Testis (tissue), 3 donors: Measurements from ENCODE around the gene SETDB2. TPM values are rescaled to one million over a fixed set of nuclear protein-coding genes. Genes with fewer than 3 reads are reported as not detected.

ENCODE experiments used
- DNase-seq: peaks from one replicate; pipeline ENCODE4 v3.0.0-alpha.2; 2019
- H3K27ac ChIP-seq, 2 donors: fragments of 200-600 bp; sonication (generic); one replicate each; pipeline ENCODE4 v1.5.1; 2019
- H3K27me3 ChIP-seq: fragments of 200-600 bp; sonication (generic); one replicate; pipeline ENCODE4 v1.5.1; 2019
- H3K36me3 ChIP-seq: fragments of 200-600 bp; sonication (generic); one replicate; pipeline ENCODE4 v1.5.1; 2017; ENCODE audit warnings: low read depth; ENCODE audit errors: missing control alignments
- H3K4me1 ChIP-seq: fragments of 200-600 bp; sonication (generic); one replicate; pipeline ENCODE4 v1.5.1; 2019
- H3K4me3 ChIP-seq, 2 donors: fragments of 200-600 bp; sonication (generic); one replicate each; pipeline ENCODE4 v1.5.1; 2017 to 2019
- H3K9me3 ChIP-seq: fragments of 200-600 bp; sonication (generic); one replicate; pipeline ENCODE4 v1.5.1; 2017
- POLR2A ChIP-seq: fragments of 450-650 bp; IDR thresholded peaks from one replicate; pipeline ENCODE4 v1.6.1; 2017; ENCODE audit warnings: antibody characterized with exemption, mild to moderate bottlenecking, moderate library complexity
- WGBS, 2 donors: methylation state at CpG; one replicate each; pipeline ENCODE4 v1.1.5; 2018; 5-methylcytosine and 5-hydroxymethylcytosine counted together
- intact Hi-C: fragments of 100-400 bp; cut with DNase I; formaldehyde crosslinking; loops from one replicate; pipeline ENCODE4 v1.15.1; 2023; ENCODE audit warnings: low total_unique reads
- polyA plus RNA-seq: library from polyadenylated mRNA; stranded (reverse); fragments of 350-450 nt; fragmentation: Illumina TruSeq; extraction: RNeasy Lipid Tissue Mini Kit (QIAGEN cat#74804); gene quantifications from one replicate; pipeline ENCODE4 v1.2.3, GENCODE V29; 2014; ENCODE audit warnings: low read depth, low replicate concordance; ENCODE audit not compliant: insufficient read depth
- total RNA-seq, 2 donors: library from RNA; depleted of rRNA; stranded (reverse); fragments of >200 nt; gene quantifications; one replicate each; pipeline ENCODE4 v1.2.3, GENCODE V29; 2016
- TF ChIP-seq, protein P1 (sequence below), 3 experiments: fragments of 450-650 bp in 2 of 3; fragments of 200-600 bp in 1 of 3; sonication (generic) in 1 of 3; IDR thresholded peaks; one replicate each; pipeline ENCODE4 v1.5.1; 2016 to 2019; ENCODE audit warnings: antibody characterized with exemption in 3 of 3, mild to moderate bottlenecking in 2 of 3, moderate library complexity in 1 of 3

The SETDB2 gene
- total and polyA plus RNA-seq, 3 donors from 2014 or later: 19.0 to 33.7 (median 29.3) TPM

DNA sequence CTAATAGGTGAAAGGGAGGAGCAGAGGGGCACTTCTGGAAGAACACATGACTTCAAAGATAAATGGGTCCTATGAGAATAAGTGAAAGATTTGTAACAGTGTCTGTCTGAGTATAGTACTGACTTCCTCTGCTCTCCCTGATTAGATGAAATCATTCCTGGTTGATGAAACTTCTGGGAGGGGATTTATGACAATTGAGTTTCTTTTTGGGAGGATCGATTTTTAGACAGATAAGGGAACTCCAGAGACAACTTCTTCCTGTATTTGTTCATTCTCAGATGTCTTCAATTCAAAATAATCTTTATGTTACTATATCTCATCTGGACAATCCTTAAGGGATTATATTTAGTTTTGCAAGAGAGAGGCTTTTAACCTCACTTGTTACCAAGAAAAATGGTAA is 20.0 kb downstream of the SETDB2 start:
- intact Hi-C loops: no loop called here
- no peak for DNase-seq
- Histone ChIP-seq H3K27ac (peak overlapping the region in 1 of 2 donors; percentile 62), H3K9me3 (no peaks in the 10 kb centered on the region), H3K27me3 (no peaks in the 10 kb centered on the region), H3K36me3 (no peaks in the 10 kb centered on the region), H3K4me3 (no peak overlapping the region), H3K4me1 (peaks cover 9% of the 10 kb centered on the region)
- 57 to 69% methylated on average over 1 of the region's 1 CpG for WGBS, 2 donors
- no peak for TF ChIP-seq POLR2A
- TF ChIP-seq, protein P1, sequence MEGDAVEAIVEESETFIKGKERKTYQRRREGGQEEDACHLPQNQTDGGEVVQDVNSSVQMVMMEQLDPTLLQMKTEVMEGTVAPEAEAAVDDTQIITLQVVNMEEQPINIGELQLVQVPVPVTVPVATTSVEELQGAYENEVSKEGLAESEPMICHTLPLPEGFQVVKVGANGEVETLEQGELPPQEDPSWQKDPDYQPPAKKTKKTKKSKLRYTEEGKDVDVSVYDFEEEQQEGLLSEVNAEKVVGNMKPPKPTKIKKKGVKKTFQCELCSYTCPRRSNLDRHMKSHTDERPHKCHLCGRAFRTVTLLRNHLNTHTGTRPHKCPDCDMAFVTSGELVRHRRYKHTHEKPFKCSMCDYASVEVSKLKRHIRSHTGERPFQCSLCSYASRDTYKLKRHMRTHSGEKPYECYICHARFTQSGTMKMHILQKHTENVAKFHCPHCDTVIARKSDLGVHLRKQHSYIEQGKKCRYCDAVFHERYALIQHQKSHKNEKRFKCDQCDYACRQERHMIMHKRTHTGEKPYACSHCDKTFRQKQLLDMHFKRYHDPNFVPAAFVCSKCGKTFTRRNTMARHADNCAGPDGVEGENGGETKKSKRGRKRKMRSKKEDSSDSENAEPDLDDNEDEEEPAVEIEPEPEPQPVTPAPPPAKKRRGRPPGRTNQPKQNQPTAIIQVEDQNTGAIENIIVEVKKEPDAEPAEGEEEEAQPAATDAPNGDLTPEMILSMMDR (IDR thresholded peaks at IDR 0.05): no peak

DNA sequence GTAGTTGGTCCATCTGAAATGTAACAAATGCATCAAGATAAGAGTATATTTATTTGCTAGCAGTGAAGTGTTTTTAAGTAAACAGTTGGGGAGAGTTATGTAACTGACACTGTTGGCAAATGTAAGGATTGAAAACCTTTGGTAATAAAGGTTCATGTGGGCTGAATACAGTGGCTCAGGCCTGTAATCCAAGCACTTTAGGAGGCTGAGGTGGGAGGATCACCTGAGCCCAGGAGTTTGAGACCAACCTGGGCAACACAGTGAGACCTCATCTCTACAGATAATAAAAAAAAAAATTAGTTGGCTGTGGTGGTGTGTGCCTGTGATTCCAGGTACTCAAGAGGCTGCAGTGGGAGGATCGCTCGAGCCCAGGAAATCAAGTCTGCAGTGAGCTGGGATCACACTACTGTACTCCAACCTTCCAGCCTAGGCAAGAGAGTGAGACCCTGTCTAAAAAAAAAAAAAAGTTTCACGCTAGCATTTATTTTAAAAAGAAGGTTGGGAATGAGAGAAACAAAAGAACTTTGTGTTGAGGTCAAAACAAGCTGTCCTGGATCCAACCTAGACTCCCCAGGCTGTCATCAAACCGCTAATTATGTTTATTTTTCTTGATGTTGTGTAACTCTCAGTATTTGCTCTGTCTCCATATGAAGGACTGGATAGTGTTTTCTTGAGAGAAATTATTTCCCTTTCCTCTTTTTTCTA is 20.7 kb downstream of the SETDB2 start:
- 42 to 59% methylated on average over 4 of the region's 4 CpGs for WGBS, 2 donors

DNA sequence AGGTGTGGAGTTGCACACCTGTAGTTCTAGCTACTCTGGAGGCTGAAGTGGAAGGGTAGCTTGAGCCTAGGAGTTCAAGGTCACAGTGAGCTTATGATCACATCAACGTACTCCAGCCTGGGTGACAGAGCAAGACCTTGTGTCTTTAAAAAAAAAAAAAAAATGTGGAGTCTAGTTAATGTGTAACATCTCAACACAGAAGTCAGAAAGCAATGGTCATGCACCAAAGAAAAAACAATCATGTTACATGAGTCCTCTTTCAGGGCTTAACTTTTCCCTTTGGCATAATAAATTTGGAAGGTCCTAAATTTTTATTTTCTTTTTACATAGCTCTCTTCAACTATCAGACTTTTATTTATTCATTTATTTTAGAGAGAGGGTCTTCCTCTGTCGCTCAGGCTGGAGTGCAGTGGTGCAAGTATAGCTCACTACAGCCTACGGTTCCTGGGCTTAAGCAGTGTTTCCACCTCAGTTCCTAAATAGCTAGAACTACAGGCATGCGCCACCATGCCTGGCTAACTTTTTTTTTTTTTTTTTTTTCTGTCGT is 22.3 kb downstream of the SETDB2 start:
- no peaks in the 10 kb centered on the region for H3K27me3 ChIP-seq
- H3K36me3 ChIP-seq: no peaks in the 10 kb centered on the region
- WGBS, 2 donors: 76 to 82% methylated on average over 5 of the region's 5 CpGs
- H3K4me1 ChIP-seq: peaks cover 9% of the 10 kb centered on the region
- TF ChIP-seq, protein P1 (IDR thresholded peaks at IDR 0.05): no peak
- no peak for TF ChIP-seq POLR2A
- H3K9me3 ChIP-seq: no peaks in the 10 kb centered on the region
- DNase-seq: no peak
- intact Hi-C loops: no loop called here
- H3K4me3 ChIP-seq: no peak overlapping the region
- H3K27ac ChIP-seq: peak overlapping the region in 1 of 2 donors; percentile 62

More for the DNA sequence above, 20.7 kb downstream of the SETDB2 start:
- TF ChIP-seq POLR2A: no peak
- TF ChIP-seq, protein P1 (IDR thresholded peaks at IDR 0.05): no peak
- H3K9me3 ChIP-seq: no peaks in the 10 kb centered on the region
- H3K36me3 ChIP-seq: no peaks in the 10 kb centered on the region
- no peak for DNase-seq
- peaks cover 9% of the 10 kb centered on the region for H3K4me1 ChIP-seq
- peak overlapping the region; percentile 9 to 62 for H3K27ac ChIP-seq
- intact Hi-C loops: no loop called here
- no peak overlapping the region for H3K4me3 ChIP-seq
- no peaks in the 10 kb centered on the region for H3K27me3 ChIP-seq

DNA sequence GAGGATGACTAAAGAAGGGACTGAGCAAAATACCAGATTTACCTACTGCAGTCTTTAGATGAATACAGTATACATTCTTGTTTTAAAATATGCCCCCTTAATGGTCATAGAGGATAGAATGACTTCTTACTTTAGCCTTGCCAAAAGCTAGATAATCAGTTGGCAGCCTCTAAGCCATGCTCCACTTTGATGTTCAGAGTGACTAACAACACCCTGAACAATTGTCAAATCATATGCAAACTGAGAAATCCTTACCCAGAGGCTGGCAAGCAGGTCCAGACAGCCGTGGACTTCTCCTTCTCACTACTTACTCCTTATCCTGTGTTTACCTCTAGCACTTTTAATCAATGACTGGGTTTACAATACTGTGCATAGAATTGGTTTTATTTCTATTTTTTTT is 28.1 kb downstream of the SETDB2 start:
- Histone ChIP-seq H3K4me1 (peaks cover 3% of the 10 kb centered on the region), H3K36me3 (no peaks in the 10 kb centered on the region), H3K4me3 (no peak overlapping the region), H3K27me3 (no peaks in the 10 kb centered on the region), H3K27ac (no peak overlapping the region), H3K9me3 (no peaks in the 10 kb centered on the region)
- intact Hi-C loops: no loop called here
- DNase-seq: no peak
- TF ChIP-seq POLR2A: no peak
- TF ChIP-seq, protein P1 (IDR thresholded peaks at IDR 0.05): no peak
- 48 to 63% methylated on average over 1 of the region's 1 CpG for WGBS, 2 donors

DNA sequence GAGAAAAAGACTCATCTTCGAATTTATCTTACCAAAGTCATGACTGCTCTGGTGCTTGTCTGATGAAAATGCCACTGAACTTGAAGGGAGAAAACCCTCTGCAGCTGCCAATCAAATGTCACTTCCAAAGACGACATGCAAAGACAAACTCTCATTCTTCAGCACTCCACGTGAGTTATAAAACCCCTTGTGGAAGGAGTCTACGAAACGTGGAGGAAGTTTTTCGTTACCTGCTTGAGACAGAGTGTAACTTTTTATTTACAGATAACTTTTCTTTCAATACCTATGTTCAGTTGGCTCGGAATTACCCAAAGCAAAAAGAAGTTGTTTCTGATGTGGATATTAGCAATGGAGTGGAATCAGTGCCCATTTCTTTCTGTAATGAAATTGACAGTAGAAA is 32.5 kb downstream of the SETDB2 start:
- intact Hi-C loops: no loop called here
- Histone ChIP-seq H3K27me3 (no peaks in the 10 kb centered on the region), H3K4me1 (peaks cover 3% of the 10 kb centered on the region), H3K27ac (no peak overlapping the region), H3K9me3 (no peaks in the 10 kb centered on the region), H3K4me3 (no peak overlapping the region), H3K36me3 (no peaks in the 10 kb centered on the region)
- no peak for TF ChIP-seq POLR2A
- TF ChIP-seq, protein P1 (IDR thresholded peaks at IDR 0.05): no peak
- no peak for DNase-seq
- WGBS, 2 donors: 92% methylated on average over 7 of the region's 7 CpGs
